HFFc6 (cell line): ENCODE results near the gene ABL2. TPM values are rescaled to one million over a fixed set of nuclear protein-coding genes. Genes with fewer than 3 reads are reported as not detected.
"Not testable (repeated sequence)": the region's sequence is repeated elsewhere in the genome, so short reads cannot be mapped to it uniquely, and the experiment has no call there.

Source experiments
- DNase-seq: peaks from one replicate; pipeline ENCODE4 v3.0.0-alpha.2; 2018
- H3K27ac Mint-ChIP-seq: 2 replicates; pipeline ENCODE4 v1.8.0; 2020; ENCODE audit warnings: mild to moderate bottlenecking, mixed read lengths
- H3K27me3 Mint-ChIP-seq: 2 replicates; pipeline ENCODE4 v1.8.0; 2021; ENCODE audit warnings: mild to moderate bottlenecking, moderate library complexity, mixed read lengths; ENCODE audit not compliant: insufficient read depth
- H3K36me3 Mint-ChIP-seq: 2 replicates; pipeline ENCODE4 v1.8.0; 2021; ENCODE audit warnings: low read depth, mixed read lengths
- H3K4me1 Mint-ChIP-seq: 2 replicates; pipeline ENCODE4 v1.8.0; 2020; ENCODE audit warnings: low read depth, mixed read lengths
- H3K4me3 Mint-ChIP-seq: 2 replicates; pipeline ENCODE4 v1.8.0; 2020; ENCODE audit warnings: mild to moderate bottlenecking, moderate library complexity, mixed read lengths
- H3K9me3 Mint-ChIP-seq: 2 replicates; pipeline ENCODE4 v1.8.0; 2020; ENCODE audit warnings: mild to moderate bottlenecking, mixed read lengths
- total RNA-seq, 6 experiments: library from RNA; stranded (reverse); fragmentation: NEBNext Ultra II Directional; extraction: Animal tissue kit (Norgen Biotek cat#: 25700); gene quantifications; 2 replicates in 1 of 6; 3 replicates in 5 of 6; pipeline ENCODE4 v1.2.3, GENCODE V29; 2021
- TF ChIP-seq, protein P1 (sequence below): fragments of 200-600 bp; sonication (generic); IDR thresholded peaks from 2 replicates; pipeline ENCODE4 v1.5.0; 2021; ENCODE audit warnings: antibody characterized with exemption, mild to moderate bottlenecking

The ABL2 gene
- total RNA-seq, 6 experiments from 2014 or later = 54.1 to 65.9 (median 61.2) TPM

DNA sequence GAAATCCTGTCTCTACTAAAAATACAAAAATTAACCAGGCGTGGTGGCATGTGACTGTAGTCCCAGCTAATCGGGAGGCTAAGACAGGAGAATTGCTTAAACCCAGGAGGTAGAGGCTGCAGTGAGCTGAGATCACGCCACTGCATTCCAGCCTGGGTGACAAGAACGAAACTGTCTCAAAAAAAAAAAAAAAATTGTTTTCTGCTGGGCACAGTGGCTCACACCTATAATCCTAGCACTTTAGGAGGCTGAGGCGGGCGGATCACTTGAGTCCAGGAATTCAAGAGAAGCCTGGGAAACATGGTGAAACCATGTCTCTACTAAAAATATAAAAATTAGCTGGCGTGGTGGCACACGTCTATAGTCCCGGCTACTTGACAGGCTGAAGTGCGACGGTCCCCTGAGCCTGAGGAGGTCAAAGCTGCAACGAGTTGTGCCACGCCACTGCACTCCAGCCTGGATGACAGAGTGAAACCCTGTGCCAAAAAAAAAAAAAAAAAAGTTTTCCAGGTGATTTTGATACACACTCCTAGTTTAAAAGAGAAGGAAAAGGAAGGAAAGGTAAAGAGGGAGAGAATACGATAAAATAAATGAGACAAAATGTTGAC lies 31.7 kb downstream of the ABL2 start:
- TF ChIP-seq, protein P1, sequence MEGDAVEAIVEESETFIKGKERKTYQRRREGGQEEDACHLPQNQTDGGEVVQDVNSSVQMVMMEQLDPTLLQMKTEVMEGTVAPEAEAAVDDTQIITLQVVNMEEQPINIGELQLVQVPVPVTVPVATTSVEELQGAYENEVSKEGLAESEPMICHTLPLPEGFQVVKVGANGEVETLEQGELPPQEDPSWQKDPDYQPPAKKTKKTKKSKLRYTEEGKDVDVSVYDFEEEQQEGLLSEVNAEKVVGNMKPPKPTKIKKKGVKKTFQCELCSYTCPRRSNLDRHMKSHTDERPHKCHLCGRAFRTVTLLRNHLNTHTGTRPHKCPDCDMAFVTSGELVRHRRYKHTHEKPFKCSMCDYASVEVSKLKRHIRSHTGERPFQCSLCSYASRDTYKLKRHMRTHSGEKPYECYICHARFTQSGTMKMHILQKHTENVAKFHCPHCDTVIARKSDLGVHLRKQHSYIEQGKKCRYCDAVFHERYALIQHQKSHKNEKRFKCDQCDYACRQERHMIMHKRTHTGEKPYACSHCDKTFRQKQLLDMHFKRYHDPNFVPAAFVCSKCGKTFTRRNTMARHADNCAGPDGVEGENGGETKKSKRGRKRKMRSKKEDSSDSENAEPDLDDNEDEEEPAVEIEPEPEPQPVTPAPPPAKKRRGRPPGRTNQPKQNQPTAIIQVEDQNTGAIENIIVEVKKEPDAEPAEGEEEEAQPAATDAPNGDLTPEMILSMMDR = no peak
- Mint-ChIP-seq H3K27me3 (no peaks in the 10 kb centered on the region), H3K9me3 (no peaks in the 10 kb centered on the region), H3K27ac (no peak overlapping the region), H3K36me3 (no peaks in the 10 kb centered on the region), H3K4me3 (no peak overlapping the region), H3K4me1 (peaks cover 20% of the 10 kb centered on the region)
- no peak for DNase-seq

DNA sequence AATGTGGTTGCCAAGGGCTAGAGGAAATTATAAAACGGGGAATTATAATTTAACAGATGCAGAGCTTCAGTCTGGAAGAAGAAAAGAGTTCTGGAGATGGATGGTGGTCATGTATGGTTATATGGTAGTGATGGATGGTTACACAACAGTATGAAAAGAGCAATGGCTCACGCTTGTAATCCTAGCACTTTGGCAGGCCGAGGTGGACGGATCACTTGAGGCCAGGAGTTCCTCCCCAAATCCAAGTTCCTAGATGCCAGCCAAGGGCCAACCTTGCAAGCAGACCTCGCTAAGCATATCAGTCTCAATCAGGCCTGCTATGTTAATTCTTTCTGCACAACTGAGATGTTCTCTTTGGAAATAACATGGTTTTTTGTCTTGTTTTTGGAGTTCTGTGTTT lies 33.6 kb downstream of the ABL2 start:
- not testable (repeated sequence) for H3K36me3 Mint-ChIP-seq, H3K27ac Mint-ChIP-seq, H3K27me3 Mint-ChIP-seq, DNase-seq, H3K9me3 Mint-ChIP-seq, H3K4me3 Mint-ChIP-seq
- H3K4me1 Mint-ChIP-seq = peaks cover 27% of the 10 kb centered on the region

GRCh38 chr1:179195376-179195775 lies 34.1 kb downstream of the ABL2 start:
- TF ChIP-seq, protein P1 = no peak

GRCh38 chr1:179194068-179194537 lies 35.4 kb downstream of the ABL2 start:
- Mint-ChIP-seq H3K9me3 (no peaks in the 10 kb centered on the region), H3K27me3 (no peaks in the 10 kb centered on the region), H3K4me3 (no peak overlapping the region), H3K36me3 (peaks cover 5% of the 10 kb centered on the region), H3K27ac (no peak overlapping the region; the same call in 1 of the 2 replicates), H3K4me1 (peaks cover 25% of the 10 kb centered on the region)
- TF ChIP-seq, protein P1 = peak; percentile 34
- DNase-seq = no peak

More at GRCh38 chr1:179195376-179195775, 34.1 kb downstream of the ABL2 start:
- no peak overlapping the region for H3K4me3 Mint-ChIP-seq
- no peak for DNase-seq
- peaks cover 22% of the 10 kb centered on the region for H3K4me1 Mint-ChIP-seq
- no peaks in the 10 kb centered on the region for H3K36me3 Mint-ChIP-seq
- no peak overlapping the region for H3K27ac Mint-ChIP-seq
- no peaks in the 10 kb centered on the region for H3K9me3 Mint-ChIP-seq
- H3K27me3 Mint-ChIP-seq = no peaks in the 10 kb centered on the region

DNA sequence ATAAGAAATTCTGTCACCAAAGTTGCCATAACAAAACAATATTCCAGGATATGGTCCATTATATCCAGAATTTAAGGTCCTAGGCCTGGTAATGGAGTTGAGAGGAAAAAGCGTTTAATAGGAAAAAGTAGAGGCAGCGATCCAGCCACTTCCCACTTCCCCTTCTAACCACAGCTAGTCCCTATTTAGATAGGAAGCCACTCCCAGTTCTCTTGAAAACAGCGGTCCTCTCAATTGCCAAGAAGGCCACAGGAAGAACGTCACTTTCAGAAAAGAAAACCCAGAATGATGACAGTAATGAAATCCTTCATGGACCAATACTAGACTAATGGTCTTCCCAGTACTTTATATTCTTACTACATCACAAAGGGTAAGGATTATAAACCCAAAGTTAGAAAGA lies 38.6 kb downstream of the ABL2 start:
- H3K4me1 Mint-ChIP-seq = peaks cover 41% of the 10 kb centered on the region
- H3K4me3 Mint-ChIP-seq = no peak overlapping the region
- H3K36me3 Mint-ChIP-seq = peaks cover 11% of the 10 kb centered on the region
- H3K9me3 Mint-ChIP-seq = no peaks in the 10 kb centered on the region
- no peaks in the 10 kb centered on the region for H3K27me3 Mint-ChIP-seq
- TF ChIP-seq, protein P1 = no peak
- no peak for DNase-seq
- H3K27ac Mint-ChIP-seq = no peak overlapping the region

DNA sequence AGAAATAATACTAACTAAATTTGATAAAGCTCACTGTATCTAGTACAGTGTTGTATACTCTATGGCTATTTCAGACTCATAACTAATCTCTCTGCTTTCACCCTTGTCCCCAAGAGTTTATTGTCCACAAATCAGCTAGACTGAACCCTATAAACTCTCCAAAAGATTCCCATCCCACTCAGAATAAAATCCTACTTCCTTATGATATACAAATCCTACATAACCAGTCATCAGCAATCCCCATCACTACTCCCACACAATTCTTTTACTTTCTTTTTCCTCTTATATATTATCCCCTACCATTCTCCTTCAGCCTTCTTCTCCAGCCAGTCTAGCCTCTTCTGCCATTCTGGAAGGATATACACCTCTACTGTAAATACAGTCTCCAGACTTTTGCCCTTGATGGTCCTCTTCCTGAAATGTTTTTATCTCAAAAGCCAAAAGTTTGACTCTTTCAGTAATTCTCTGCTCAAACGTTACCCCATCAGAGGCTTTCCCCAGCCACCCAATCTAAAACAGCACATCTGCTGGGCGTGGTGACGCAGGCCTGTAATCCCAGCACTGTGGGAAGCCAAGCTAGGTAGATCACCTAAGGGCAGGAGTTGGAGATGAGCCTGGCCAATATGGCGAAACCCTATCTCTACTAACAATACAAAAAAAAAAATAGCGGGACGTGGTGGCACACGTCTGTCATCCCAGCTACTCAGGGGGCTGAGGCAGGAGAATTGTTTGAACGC lies 41.6 kb downstream of the ABL2 start:
- Mint-ChIP-seq H3K4me3 (no peak overlapping the region), H3K36me3 (peaks cover 11% of the 10 kb centered on the region), H3K4me1 (peaks cover 46% of the 10 kb centered on the region), H3K9me3 (no peaks in the 10 kb centered on the region), H3K27ac (no peak overlapping the region), H3K27me3 (no peaks in the 10 kb centered on the region)
- DNase-seq = no peak
- TF ChIP-seq, protein P1 = no peak
